ENCODE data around the gene DPF3.

DPF3 gene

GRCh38 chr14:72903716-72904115 is 9.8 kb upstream of the DPF3 start:
- Histone ChIP-seq H3K27ac (ENCODE audit: low read length) (no peak overlapping the region), H3K4me3 (ENCODE audit: low read length) (no peak overlapping the region), H3K4me1 (ENCODE audit: insufficient read depth, low read length) (peaks cover 11% of the 10 kb centered on the region; the same call in 1 of the 2 replicates)

GRCh38 chr14:72902801-72903530 is 9.1 kb upstream of the DPF3 start:
- H3K4me1 ChIP-seq (ENCODE audit: insufficient read depth, low read length), result peaks cover 4% of the 10 kb centered on the region; the same call in 1 of the 2 replicates
- no peaks in the 10 kb centered on the region for H3K9me3 ChIP-seq (ENCODE audit: insufficient read depth, low read depth, low read length)
- H3K27ac ChIP-seq (ENCODE audit: low read length), result no peak overlapping the region
- H3K27me3 ChIP-seq (ENCODE audit: insufficient read depth, low read length), result 0 out of 2 replicates have a peak, but pooled peaks cover 6% of the 10 kb centered on the region
- no peak overlapping the region for H3K4me3 ChIP-seq (ENCODE audit: low read length)
- no peaks in the 10 kb centered on the region for H3K36me3 ChIP-seq (ENCODE audit: insufficient read depth, low read depth, low read length)
- no peak overlapping the region for H3K9ac ChIP-seq (ENCODE audit: low read depth, low read length)

More at GRCh38 chr14:72903716-72904115, 9.8 kb upstream of the DPF3 start:
- Histone ChIP-seq H3K9me3 (ENCODE audit: insufficient read depth, low read depth, low read length) (no peaks in the 10 kb centered on the region), H3K27me3 (ENCODE audit: insufficient read depth, low read length) (0 out of 2 replicates have a peak, but pooled peaks cover 6% of the 10 kb centered on the region), H3K9ac (ENCODE audit: low read depth, low read length) (no peak overlapping the region), H3K36me3 (ENCODE audit: insufficient read depth, low read depth, low read length) (no peaks in the 10 kb centered on the region)

- Histone ChIP-seq H3K27ac (ENCODE audit: low read length) (no peak overlapping the region), H3K36me3 (ENCODE audit: insufficient read depth, low read depth, low read length) (no peaks in the 10 kb centered on the region), H3K27me3 (ENCODE audit: insufficient read depth, low read length) (peaks cover 20% of the 10 kb centered on the region), H3K4me3 (ENCODE audit: low read length) (no peak overlapping the region), H3K9me3 (ENCODE audit: insufficient read depth, low read depth, low read length) (no peaks in the 10 kb centered on the region), H3K4me1 (ENCODE audit: insufficient read depth, low read length) (no peaks in the 10 kb centered on the region), H3K9ac (ENCODE audit: low read depth, low read length) (no peak overlapping the region)
These were observed 7.5 kb upstream of the DPF3 start for GRCh38 chr14:72901361-72901760.

GRCh38 chr14:72898448-72898847 is 4.5 kb upstream of the DPF3 start:
- peaks cover 3% of the 10 kb centered on the region; the same call in 1 of the 2 replicates for H3K4me1 ChIP-seq (ENCODE audit: insufficient read depth, low read length)
- no peak overlapping the region for H3K9ac ChIP-seq (ENCODE audit: low read depth, low read length)
- no peaks in the 10 kb centered on the region for H3K36me3 ChIP-seq (ENCODE audit: insufficient read depth, low read depth, low read length)
- no peaks in the 10 kb centered on the region for H3K9me3 ChIP-seq (ENCODE audit: insufficient read depth, low read depth, low read length)
- no peak overlapping the region for H3K4me3 ChIP-seq (ENCODE audit: low read length)
- H3K27me3 ChIP-seq (ENCODE audit: insufficient read depth, low read length), result peaks cover 47% of the 10 kb centered on the region
- H3K27ac ChIP-seq (ENCODE audit: low read length), result no peak overlapping the region

- H3K4me3 ChIP-seq (ENCODE audit: low read length), result peak overlapping the region; percentile 80
- peaks cover 72% of the 10 kb centered on the region for H3K27me3 ChIP-seq (ENCODE audit: insufficient read depth, low read length)
- H3K27ac ChIP-seq (ENCODE audit: low read length), result no peak overlapping the region
- peaks cover 19% of the 10 kb centered on the region; the same call in 1 of the 2 replicates for H3K4me1 ChIP-seq (ENCODE audit: insufficient read depth, low read length)
- no peaks in the 10 kb centered on the region for H3K9me3 ChIP-seq (ENCODE audit: insufficient read depth, low read depth, low read length)
- no peaks in the 10 kb centered on the region for H3K36me3 ChIP-seq (ENCODE audit: insufficient read depth, low read depth, low read length)
- no peak overlapping the region for H3K9ac ChIP-seq (ENCODE audit: low read depth, low read length)
These were observed 900 bp upstream of the DPF3 start for GRCh38 chr14:72894623-72895378.

GRCh38 chr14:72894323-72894622 is 372 bp upstream of the DPF3 start:
- peak overlapping the region; percentile 80 for H3K4me3 ChIP-seq (ENCODE audit: low read length)
- no peaks in the 10 kb centered on the region for H3K9me3 ChIP-seq (ENCODE audit: insufficient read depth, low read depth, low read length)
- H3K27ac ChIP-seq (ENCODE audit: low read length), result no peak overlapping the region
- H3K36me3 ChIP-seq (ENCODE audit: insufficient read depth, low read depth, low read length), result no peaks in the 10 kb centered on the region
- H3K27me3 ChIP-seq (ENCODE audit: insufficient read depth, low read length), result peaks cover 78% of the 10 kb centered on the region
- no peak overlapping the region for H3K9ac ChIP-seq (ENCODE audit: low read depth, low read length)
- peaks cover 23% of the 10 kb centered on the region; the same call in 1 of the 2 replicates for H3K4me1 ChIP-seq (ENCODE audit: insufficient read depth, low read length)

- Histone ChIP-seq H3K4me3 (ENCODE audit: low read length) (peak overlapping the region; percentile 80), H3K9me3 (ENCODE audit: insufficient read depth, low read depth, low read length) (no peaks in the 10 kb centered on the region), H3K27me3 (ENCODE audit: insufficient read depth, low read length) (peaks cover 85% of the 10 kb centered on the region), H3K27ac (ENCODE audit: low read length) (no peak overlapping the region), H3K4me1 (ENCODE audit: insufficient read depth, low read length) (peaks cover 32% of the 10 kb centered on the region; the same call in 1 of the 2 replicates), H3K9ac (ENCODE audit: low read depth, low read length) (no peak overlapping the region), H3K36me3 (ENCODE audit: insufficient read depth, low read depth, low read length) (no peaks in the 10 kb centered on the region)
These were observed 844 bp downstream of the DPF3 start for GRCh38 chr14:72892879-72893635.

GRCh38 chr14:72892103-72892878 is 1.6 kb downstream of the DPF3 start:
- peaks cover 36% of the 10 kb centered on the region; the same call in 1 of the 2 replicates for H3K4me1 ChIP-seq (ENCODE audit: insufficient read depth, low read length)
- H3K27ac ChIP-seq (ENCODE audit: low read length), result no peak overlapping the region
- H3K9me3 ChIP-seq (ENCODE audit: insufficient read depth, low read depth, low read length), result no peaks in the 10 kb centered on the region
- H3K27me3 ChIP-seq (ENCODE audit: insufficient read depth, low read length), result peaks cover 80% of the 10 kb centered on the region
- H3K9ac ChIP-seq (ENCODE audit: low read depth, low read length), result no peak overlapping the region
- H3K4me3 ChIP-seq (ENCODE audit: low read length), result peak overlapping the region; percentile 80
- no peaks in the 10 kb centered on the region for H3K36me3 ChIP-seq (ENCODE audit: insufficient read depth, low read depth, low read length)

- Histone ChIP-seq H3K4me1 (ENCODE audit: insufficient read depth, low read length) (peaks cover 36% of the 10 kb centered on the region; the same call in 1 of the 2 replicates), H3K27me3 (ENCODE audit: insufficient read depth, low read length) (peaks cover 74% of the 10 kb centered on the region), H3K9ac (ENCODE audit: low read depth, low read length) (no peak overlapping the region), H3K36me3 (ENCODE audit: insufficient read depth, low read depth, low read length) (no peaks in the 10 kb centered on the region), H3K4me3 (ENCODE audit: low read length) (peak overlapping the region; percentile 80), H3K27ac (ENCODE audit: low read length) (no peak overlapping the region), H3K9me3 (ENCODE audit: insufficient read depth, low read depth, low read length) (no peaks in the 10 kb centered on the region)
These were observed 2.2 kb downstream of the DPF3 start for GRCh38 chr14:72891666-72892102.

- H3K27me3 ChIP-seq (ENCODE audit: insufficient read depth, low read length), result peaks cover 51% of the 10 kb centered on the region
These were observed 4.5 kb downstream of the DPF3 start for GRCh38 chr14:72889366-72889765.

More at GRCh38 chr14:72889366-72889765, 4.5 kb downstream of the DPF3 start:
- Histone ChIP-seq H3K4me3 (ENCODE audit: low read length) (no peak overlapping the region), H3K4me1 (ENCODE audit: insufficient read depth, low read length) (peaks cover 33% of the 10 kb centered on the region; the same call in 1 of the 2 replicates), H3K9ac (ENCODE audit: low read depth, low read length) (no peak overlapping the region), H3K9me3 (ENCODE audit: insufficient read depth, low read depth, low read length) (no peaks in the 10 kb centered on the region), H3K36me3 (ENCODE audit: insufficient read depth, low read depth, low read length) (no peaks in the 10 kb centered on the region), H3K27ac (ENCODE audit: low read length) (no peak overlapping the region)

Data from iPS-20b (cell line).